Raji (cell line): ENCODE measurements around the gene TEX13D.

ENCODE experiments used
- POLR2A ChIP-seq: IDR thresholded peaks from 2 replicates; pipeline ENCODE4 v1.6.1; 2011; ENCODE audit warnings: low read depth, low read length, control low read depth; ENCODE audit not compliant: insufficient read depth

The TEX13D gene

DNA sequence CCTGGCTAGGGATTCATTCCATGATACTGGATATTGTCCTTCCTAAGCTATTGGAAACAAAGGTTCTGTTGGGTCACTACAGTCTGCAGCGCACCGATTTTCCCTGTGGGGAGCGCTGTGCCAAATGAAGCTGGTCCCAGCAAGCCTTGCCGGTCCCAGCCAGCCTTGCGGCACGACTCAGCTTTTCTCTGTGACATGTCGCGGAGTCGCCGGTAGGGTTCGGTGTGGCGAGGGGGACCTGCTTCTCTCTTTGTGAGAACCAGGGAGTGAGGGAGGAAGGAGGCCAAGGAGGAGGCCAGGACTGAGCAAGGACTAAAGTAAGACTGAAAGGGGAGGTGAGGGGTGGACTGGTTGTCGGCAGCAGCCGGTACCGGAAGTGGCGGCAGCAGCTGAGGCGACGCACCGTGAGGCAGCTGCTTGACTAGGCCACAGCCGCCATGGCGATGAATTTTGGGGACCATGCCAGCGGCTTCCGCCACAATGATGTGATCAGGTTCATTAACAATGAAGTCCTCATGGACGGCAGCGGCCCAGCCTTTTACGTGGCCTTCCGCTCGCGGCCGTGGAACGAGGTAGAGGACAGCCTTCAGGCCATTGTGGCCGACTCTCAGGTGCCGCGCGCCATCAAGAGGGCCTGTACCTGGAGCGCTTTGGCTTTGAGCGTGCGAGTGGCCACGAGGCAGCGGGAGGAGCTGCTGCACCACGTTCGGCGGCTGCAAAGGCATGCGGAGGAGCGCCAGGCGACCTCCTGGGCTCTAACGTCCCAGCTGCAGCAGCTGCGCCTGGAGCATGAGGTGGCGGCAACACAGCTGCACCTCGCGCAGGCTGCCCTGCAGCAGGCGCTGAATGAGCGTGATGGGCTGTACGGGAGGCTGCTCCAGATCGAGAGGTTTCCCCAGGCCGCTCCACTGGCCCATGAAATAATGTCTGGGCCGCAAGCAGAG is at the start of gene TEX13D:
Gene TEX13D, plus strand, starts transcription at position 180 of the 944 bp plus-strand sequence. Its CDS starts 258 bp downstream, at position 438.
- TF ChIP-seq POLR2A = no peak

DNA sequence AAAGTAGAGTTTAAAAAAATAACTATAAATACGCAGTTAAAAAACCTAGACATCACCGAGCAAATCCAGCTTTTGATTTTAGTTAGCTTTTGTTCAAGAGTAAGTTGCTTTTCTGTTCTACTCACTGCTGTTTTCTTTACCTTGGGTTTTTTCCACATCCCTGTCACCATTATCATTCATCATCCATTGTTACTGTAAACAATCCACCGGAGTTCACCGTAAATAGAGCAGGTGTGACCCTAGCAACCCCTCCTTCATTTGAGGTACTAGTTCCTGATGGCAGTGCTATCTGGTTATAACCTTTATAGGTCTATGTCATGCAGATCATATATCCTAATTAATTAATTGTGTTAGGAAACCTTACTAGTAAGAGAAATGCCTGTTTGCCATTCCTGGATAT is 43.0 kb upstream of the TEX13D start:
- no peak for TF ChIP-seq POLR2A

DNA sequence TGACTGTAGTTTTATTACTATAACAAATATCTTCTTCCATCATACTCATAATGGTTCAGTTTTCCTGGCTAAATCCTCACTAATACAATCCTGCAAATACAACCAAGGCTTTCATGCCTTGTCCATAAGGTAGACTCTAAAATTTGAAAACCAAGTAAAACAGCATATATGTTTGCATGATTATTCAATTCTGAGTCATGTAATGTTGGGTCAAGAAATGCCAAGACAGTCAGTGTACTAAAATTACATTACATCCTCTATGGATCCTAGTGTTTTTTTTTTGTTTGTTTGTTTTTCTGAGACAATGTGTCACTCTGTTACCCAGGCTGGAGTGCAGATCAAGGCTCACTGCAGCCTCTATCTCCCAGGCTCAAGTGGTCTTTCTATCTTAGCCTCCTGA is 38.6 kb upstream of the TEX13D start:
- TF ChIP-seq POLR2A = no peak

DNA sequence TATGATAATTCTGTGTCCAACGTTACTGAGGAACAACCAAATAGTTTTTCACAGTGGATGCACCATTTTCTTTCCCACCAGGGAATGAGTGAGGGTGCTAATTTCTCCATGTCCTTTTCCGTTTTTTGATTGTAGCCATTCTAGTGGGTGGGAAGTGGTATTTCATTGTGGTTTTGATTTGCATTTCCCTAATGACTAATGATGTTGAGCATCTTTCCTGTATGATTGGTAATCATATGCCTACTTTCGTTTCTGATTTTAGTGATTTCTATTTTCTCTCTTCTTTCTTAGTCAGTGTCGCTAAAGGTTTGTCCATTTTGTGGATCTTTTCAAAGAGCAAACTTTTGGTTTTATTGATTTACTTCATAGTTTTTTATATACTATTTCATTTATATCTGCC is 32.1 kb upstream of the TEX13D start:
- no peak for TF ChIP-seq POLR2A

DNA sequence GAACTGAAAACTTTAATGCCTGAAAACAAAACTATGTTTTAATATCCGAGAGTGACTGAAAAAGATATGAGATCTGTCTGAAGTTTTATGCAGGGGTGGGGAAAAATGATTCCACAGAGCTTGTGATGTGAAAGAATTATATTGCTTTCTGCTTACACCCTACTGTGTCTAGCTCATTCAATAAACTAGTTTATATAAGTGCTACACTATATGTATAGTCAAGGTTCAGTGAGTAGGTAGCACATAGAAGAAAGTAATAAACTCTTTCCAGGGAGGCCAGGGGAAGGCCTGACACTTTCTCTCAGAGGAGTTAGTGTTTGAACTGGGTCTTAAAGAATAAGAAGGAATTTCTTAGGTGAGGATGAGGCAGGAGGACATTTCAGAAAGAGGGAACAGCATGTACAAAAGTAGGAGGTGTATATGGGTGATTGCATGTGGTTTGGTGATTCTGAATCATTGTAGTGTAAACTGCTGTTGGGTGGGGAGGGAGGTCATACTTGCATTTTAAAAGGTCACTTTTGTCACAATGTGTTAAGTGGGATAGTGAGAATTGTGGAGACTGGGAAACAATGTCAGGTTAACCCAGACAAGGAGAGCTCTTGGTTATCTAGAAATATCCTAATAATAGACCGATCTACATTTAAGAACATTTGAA is 25.1 kb upstream of the TEX13D start:
- TF ChIP-seq POLR2A = no peak

DNA sequence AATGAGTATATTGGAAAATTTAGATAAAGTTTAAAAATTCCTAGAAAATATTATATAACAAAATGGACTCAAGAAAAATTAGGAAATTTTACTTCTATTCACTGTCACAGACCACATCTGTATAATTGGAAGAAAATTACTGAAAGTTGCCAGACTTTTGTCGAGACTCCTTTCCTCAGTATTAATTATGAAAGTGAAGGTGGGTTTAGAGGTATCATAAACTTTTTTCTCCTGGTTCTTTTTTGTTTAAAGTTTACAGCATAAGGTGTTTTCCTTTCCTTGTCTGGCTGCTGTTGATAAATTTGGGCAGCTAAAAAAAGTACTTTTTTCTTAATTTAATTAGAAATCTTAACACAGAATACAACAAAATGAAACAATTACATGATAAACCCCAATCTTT is 6.7 kb upstream of the TEX13D start:
- TF ChIP-seq POLR2A = no peak

DNA sequence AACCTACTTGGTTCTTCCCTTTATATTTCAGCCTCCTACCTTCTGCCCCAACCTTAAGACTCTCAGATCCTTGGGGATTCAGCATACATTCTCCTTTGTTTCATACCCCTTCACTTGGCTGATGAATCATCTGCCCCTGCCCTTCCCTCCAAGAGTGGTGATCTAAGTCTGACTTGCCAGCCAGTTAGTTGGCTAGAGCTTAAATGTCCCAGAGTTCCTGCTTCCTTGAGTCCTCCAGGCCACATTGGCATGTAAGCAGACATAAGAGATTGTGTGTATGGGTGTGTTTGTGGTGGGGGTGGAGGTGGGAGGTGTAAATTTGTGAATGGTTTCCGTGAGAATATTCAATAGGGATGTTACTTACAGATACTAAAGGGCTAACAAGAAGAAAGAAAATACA is 3.7 kb upstream of the TEX13D start:
- no peak for TF ChIP-seq POLR2A

DNA sequence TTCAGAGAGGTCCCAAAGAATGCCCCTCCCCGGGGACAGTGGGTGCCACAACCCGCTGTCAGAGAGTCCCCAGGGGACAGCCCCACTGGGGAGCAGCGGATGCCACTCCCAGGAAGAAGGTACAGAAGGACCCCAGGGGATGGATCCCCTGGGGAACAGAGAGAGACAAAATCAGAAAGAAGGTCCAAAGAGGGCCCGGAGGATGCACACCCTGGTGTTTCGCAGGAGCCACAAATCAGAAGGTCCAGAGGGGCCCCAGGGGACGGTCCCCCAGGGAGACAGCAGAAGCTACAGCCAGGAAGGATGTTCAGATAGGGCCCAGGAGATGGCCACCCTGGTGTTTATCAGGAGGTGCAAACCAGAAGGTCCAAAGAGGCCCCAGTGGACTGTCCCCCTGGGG is 1.4 kb downstream of the TEX13D start:
- no peak for TF ChIP-seq POLR2A

DNA sequence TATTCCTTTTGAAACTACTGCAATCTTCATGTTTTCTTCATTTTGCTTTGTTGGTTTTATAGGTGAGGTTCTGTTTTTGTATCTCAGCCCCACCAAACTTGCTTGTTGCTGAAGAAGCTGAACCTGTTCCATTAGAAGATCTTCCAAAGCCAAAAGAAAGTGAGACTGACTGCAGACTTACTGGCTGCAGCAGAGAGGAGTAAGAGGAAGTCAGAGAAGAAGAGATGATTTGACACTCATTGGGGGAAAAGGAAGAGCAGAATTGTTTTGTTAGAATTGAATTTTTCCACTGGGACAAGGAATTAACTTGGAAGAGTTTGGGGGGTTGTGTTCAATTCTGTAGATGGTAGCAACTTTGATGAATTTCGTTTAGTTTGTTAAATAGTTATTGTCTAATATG is 3.1 kb downstream of the TEX13D start:
- no peak for TF ChIP-seq POLR2A

DNA sequence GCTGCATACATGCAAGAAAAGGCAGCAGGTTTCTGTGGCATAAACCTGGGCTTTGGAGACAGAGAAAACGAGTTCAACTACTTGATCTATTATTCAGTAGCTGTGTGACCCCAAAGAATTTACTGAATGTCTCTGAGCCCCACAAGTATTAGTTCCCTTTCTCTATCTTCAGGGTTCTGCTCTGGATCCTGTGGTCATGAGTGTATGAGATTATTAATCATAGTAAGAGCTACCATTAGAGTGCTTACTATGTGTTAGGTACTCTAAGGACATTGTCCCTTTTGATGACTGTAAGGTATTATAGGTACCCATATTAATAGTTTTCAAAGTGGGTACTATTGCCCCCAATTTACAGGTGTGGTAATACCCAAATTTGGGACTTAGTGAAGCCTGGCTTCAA is 5.5 kb downstream of the TEX13D start:
- no peak for TF ChIP-seq POLR2A

DNA sequence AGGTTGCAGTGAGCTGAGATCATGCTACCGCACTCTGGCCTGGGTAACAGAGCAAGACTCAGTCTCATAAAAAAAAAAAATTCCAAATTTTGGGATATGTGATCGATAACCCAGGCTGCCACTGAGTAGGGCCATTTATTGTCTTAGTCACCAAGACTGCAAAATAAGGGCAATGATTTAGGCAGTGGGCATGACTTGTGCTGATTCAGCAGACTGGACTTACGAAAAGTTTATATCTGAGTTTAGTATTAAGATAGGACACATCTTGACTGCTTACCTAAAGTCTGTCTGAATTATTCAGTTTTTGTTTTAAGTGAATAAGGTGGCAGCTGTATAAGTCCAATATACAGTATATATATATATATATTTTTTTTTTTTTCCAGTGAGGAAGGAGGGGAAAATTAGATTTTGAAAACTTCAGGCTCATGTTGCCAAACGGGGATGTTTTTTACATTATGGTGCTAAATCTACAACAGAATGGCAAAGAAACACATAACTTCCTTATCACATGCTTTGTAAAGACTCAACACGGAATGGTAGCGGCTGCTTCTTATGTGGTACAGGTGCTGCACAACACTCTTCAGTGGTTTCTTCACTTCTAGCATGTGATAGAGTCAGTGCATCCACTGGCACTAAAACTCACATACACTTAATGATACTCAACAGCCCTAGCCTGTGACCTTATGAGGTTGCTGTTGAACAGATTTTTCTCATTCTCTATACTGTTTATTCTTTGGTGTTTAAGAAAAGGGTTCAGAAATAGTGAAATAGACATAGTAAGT is 6.5 kb downstream of the TEX13D start:
- no peak for TF ChIP-seq POLR2A

DNA sequence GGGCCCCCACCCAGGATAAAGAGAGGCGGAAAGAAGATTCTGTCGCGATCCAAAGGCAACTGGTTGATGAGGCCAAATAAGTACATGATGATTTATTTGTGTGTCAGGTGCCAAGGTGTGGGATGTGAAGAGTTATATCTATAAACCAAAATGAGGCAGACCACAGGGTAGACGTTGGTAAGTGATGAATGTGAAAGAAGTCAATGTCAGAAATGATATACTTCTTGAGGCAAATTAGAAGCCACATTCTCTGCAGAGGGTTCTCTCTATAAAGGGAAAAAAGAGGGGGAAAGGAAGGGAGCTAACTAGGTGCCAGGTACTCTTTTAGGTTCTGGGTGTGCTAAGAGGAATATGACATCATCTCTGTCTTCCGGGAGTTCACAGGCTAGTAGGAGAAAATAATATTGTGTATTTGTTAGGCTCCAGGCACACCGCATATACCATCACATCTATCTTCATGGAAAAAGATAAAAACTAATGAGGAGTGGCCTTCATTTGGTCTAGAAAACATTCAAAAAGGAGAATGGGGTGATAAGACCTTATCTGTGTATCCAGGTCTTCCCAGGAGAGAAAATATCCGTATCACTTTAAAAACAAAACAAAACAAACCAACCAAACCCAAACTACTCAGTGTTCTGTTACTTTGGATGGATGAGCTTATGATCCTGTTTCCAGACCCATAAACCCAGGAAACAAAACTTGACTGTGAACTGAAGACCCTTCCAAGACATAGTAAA is 9.1 kb downstream of the TEX13D start:
- no peak for TF ChIP-seq POLR2A

DNA sequence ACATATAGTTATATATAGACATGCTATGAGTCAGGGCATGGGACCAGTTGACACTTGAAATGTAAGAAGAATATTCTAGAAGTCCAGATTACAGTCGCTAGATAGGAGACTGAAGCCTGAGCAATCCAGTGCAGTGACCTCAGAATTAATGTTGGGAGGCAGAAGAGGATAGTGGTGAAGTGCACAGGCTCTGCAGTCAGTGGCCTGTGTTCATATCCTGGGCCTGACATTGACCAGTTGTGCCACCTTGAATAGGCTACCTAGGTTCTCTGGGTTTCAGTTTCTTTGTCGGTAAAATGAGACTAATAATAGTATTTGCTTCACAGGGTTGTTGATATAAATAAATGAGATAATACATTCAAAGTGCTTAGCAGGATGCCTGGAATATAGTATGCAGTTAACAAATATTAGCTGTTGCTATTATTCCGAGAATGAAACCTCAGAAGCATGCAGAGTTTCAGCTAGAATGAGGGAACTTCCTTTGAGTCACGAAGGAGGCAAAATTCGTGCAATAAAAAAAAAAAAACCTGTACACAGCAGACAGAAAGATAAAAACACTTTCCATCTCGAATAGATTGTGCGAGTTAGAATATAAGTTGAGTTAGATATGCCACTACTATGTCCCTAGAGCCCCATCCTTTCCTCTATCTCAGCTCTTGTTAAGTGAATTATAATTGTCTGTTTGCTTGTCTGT is 9.9 kb downstream of the TEX13D start:
- no peak for TF ChIP-seq POLR2A

DNA sequence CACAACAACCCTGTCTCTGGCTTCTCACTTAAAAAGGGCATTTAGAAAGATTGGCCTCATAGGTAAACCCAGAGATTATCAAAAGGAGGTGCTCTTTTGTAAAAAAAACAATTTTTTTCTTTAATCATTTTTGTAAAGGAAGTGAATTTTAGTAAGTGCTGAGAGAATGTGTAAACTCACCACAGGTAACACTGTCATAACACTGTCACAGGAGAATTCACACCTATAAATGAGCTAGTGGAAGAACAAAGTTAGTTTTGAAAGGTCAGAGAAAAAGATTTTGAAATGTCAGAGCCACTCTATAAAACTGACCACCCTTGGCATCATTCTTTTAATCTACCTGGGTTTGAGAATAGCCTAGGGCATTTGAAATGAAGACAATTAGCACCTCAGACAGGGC is 10.6 kb downstream of the TEX13D start:
- TF ChIP-seq POLR2A = no peak

DNA sequence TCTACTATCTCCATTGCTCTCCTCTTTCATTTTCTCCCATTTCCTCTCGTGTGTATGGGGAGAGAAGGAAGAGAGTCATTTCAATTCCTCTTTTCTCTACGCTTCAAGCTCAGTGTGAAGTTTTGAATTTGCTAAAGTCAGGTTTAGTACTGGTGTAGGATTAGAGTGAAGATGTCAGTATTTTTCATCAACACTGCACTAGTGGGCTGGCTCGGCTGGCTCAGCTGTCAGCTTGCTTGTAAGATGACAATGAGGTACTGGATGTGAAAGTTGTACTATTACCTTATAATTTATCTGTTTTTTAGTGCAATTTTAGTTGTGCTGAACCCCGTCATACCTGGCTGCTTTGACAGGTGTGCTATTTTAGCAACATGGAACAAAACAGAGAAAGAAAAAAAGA is 11.8 kb downstream of the TEX13D start:
- no peak for TF ChIP-seq POLR2A
